Adrenal gland (tissue), 12 donors: ENCODE data around the gene EFEMP2. TPM values are rescaled to one million over a fixed set of nuclear protein-coding genes. Genes with fewer than 3 reads are reported as not detected.
A peak's percentile ranks its signal among the peaks of the same experiment; 100 is the strongest.

Experiments used
- DNase-seq, 7 donors: peaks; one replicate each; pipeline ENCODE4 v3.0.0-alpha.2; 2019 to 2020
- H3K27ac ChIP-seq, 5 donors: fragments of 200-600 bp; sonication (generic) in 4 of 5; 1 replicate in 3 of 5; 2 replicates in 2 of 5; pipeline versions ENCODE4 v1.5.1 to v1.8.0; 2016 to 2020; ENCODE audit warnings: mild to moderate bottlenecking in 1 of 5
- H3K27me3 ChIP-seq: fragments of 200-600 bp; 2 replicates; pipeline ENCODE4 v1.8.0; 2021
- H3K36me3 ChIP-seq, 2 donors: fragments of 200-600 bp; replicated peaks in 1 of 2; 1 replicate in 1 of 2; 2 replicates in 1 of 2; pipeline versions ENCODE4 v1.5.1 to v1.8.0; 2018 to 2022
- H3K4me1 ChIP-seq, 2 donors: fragments of 200-600 bp; replicated peaks in 1 of 2; 1 replicate in 1 of 2; 2 replicates in 1 of 2; pipeline versions ENCODE4 v1.5.1 to v1.8.0; 2018 to 2021
- H3K4me3 ChIP-seq, 4 donors: fragments of 200-600 bp; sonication (generic) in 3 of 4; one replicate each; pipeline ENCODE4 v1.5.1; 2016 to 2018
- H3K9me3 ChIP-seq, 3 donors: fragments of 200-600 bp; sonication (generic) in 1 of 3; replicated peaks in 1 of 3; 1 replicate in 2 of 3; 2 replicates in 1 of 3; pipeline versions ENCODE4 v1.5.1 to v1.8.0; 2016 to 2021
- POLR2A ChIP-seq, 2 donors: fragments of 450-650 bp; IDR thresholded peaks; one replicate each; pipeline ENCODE4 v1.6.1; 2017; ENCODE audit warnings: antibody characterized with exemption in 2 of 2, mild to moderate bottlenecking in 2 of 2, moderate library complexity in 1 of 2
- WGBS, 4 donors: extraction: QIAGEN DNeasy Blood & Tissue Kit in 2 of 4; methylation state at CpG; one replicate each; pipeline versions ENCODE4 v1.1.5 to v1.1.7; 2013 to 2017; 5-methylcytosine and 5-hydroxymethylcytosine counted together
- intact Hi-C, 2 donors: fragments of 100-400 bp; cut with DNase I; formaldehyde crosslinking; loops; one replicate each; pipeline versions ENCODE4 v1.14.1 to v1.15.0; 2022 to 2023
- polyA plus RNA-seq, 3 donors: library from polyadenylated mRNA; stranded (reverse); fragments of 200-250 nt in 2 of 3; fragments of 350-450 nt in 1 of 3; fragmentation: Illumina TruSeq in 1 of 3; extraction: RNeasy Lipid Tissue Mini Kit (QIAGEN cat#74804) in 1 of 3; gene quantifications; one replicate each; pipeline ENCODE4 v1.2.3, GENCODE V29; 2013 to 2014
- total RNA-seq, 9 donors: library from RNA; depleted of rRNA in 4 of 9; stranded (reverse); fragments of >200 nt in 4 of 9; fragments of 120-200 nt in 1 of 9; fragmentation: NEBNext Ultra II Directional in 1 of 9; extraction: Animal tissue kit (Norgen Biotek cat#: 25700) in 1 of 9; gene quantifications; one replicate each; pipeline versions ENCODE4 v1.1.0 to v1.2.4, GENCODE V29; 2013 to 2023
- TF ChIP-seq, protein P1 (sequence below), 6 experiments: fragments of 450-650 bp in 4 of 6; fragments of 200-600 bp in 2 of 6; sonication (generic) in 1 of 6; IDR thresholded peaks; 1 replicate in 5 of 6; 2 replicates in 1 of 6; pipeline versions ENCODE4 v1.5.1 to v1.8.0; 2016 to 2021; ENCODE audit warnings: antibody characterized with exemption in 6 of 6, mild to moderate bottlenecking in 2 of 6, moderate library complexity in 1 of 6
- donor health status: healthy with polysubstance abuse.
- donor health status: Bipolar disorder and iron deficiency.
- donor health status: DM: yes; HTN: yes; CAD: no.
- donor health status: DM: no; HTN: no; CAD: no.
- donor health status: DM: no; HTN: no; CAD: no.
- donor health status: DM: yes; HTN: yes; CAD: no.

EFEMP2 gene
- total and polyA plus RNA-seq, 12 donors, result 20.3 to 156 (median 63.6) TPM

DNA sequence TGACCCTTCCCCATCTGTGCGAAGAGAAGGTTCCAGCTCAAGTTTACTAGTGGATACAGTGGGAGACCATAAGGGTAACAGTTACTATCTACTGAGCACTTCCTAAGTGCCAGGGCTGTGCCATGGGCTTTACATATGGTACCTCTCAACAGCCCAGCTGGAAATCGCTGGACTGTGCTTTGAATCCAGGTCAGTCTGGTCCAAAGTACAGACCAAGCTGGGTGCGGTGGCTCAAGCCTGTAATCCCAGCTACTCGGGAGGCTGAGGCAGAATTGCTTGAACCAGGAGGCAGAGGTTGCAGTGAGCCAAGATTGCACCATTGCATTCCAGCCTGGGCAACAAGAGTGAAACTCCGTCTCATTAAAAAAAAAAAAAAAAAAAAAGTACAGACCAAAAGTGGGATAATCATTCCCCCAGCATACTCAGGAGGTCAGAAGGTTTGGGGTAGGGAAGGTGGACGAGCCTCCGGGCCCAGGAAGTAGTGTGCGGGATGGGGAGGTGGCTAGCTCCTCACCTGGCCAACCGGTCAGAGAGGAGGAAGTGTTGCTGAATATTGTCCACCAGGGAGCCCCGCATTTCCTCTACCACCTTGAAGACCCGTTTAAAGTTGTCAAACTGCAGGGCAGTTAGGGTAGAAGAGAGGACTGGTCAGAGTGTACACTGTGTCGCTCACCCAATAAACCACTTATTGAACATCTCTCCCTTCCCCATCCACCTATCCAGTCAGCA lies 13.4 kb upstream of the EFEMP2 start:
- Histone ChIP-seq H3K4me1 (peaks cover 24 to 26% of the 10 kb centered on the region in 2 donors), H3K27me3 (no peaks in the 10 kb centered on the region), H3K9me3 (no peaks in the 10 kb centered on the region), H3K27ac (no peak overlapping the region), H3K4me3 (no peak overlapping the region), H3K36me3 (peaks cover 0 to 43% of the 10 kb centered on the region in 2 donors)
- intact Hi-C loops, result loop anchor here (2.0 to 5.0 kb wide), 2 partner anchors 76 to 103 kb away; partner anchors contain the start of gene SART1 (in 1 of the 2)
- DNase-seq, result no peak
- 88 to 91% (median 89%) methylated on average over 11 to 12 of the region's 12 CpGs for WGBS, 4 donors
- TF ChIP-seq POLR2A (IDR thresholded peaks at IDR 0.05), result no peak
- TF ChIP-seq, protein P1, sequence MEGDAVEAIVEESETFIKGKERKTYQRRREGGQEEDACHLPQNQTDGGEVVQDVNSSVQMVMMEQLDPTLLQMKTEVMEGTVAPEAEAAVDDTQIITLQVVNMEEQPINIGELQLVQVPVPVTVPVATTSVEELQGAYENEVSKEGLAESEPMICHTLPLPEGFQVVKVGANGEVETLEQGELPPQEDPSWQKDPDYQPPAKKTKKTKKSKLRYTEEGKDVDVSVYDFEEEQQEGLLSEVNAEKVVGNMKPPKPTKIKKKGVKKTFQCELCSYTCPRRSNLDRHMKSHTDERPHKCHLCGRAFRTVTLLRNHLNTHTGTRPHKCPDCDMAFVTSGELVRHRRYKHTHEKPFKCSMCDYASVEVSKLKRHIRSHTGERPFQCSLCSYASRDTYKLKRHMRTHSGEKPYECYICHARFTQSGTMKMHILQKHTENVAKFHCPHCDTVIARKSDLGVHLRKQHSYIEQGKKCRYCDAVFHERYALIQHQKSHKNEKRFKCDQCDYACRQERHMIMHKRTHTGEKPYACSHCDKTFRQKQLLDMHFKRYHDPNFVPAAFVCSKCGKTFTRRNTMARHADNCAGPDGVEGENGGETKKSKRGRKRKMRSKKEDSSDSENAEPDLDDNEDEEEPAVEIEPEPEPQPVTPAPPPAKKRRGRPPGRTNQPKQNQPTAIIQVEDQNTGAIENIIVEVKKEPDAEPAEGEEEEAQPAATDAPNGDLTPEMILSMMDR (IDR thresholded peaks at IDR 0.05), result no peak

DNA sequence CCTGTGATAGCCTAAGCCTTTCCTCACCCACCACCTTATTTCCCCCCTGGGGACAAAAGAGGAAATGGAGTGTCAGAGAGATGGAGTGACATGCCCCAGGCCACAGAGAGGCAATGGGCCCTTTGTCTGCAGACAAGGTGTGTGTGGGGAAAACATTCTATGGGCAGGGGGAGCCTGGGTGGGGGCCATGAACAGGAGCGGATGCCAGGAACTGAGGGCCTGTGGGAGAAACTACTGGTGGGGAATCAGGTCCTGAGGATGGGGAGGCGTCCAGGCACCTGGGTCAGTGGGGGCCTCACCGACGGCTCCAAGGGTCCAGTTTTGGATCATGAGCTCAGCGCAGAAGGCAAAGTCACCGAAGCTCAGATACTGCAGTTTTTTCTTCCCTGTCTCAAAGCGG lies 12.6 kb upstream of the EFEMP2 start:
- TF ChIP-seq POLR2A (IDR thresholded peaks at IDR 0.05), result no peak
- TF ChIP-seq, protein P1 (IDR thresholded peaks at IDR 0.05), result no peak
- 86 to 96% (median 90%) methylated on average over 7 of the region's 7 CpGs for WGBS, 4 donors
- no peak overlapping the region for H3K27ac ChIP-seq

DNA sequence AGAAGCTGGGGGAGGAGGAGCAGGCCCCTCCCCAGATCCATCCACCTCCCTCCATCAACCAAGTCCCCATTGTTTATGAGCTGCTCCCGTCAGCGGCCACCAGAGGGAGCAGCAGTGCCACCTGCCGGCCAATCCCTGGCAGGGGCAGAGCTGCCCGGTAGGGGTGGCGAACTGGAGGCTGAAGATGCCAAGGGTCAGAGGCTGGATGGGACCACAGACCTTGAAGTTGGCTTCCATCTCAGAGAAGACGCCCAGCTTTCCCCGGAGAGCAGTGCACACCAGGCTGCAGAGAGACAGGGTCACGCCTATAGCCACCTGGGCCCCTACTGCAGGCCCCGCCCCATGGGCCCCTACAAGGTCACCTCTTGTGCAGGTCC lies 12.1 kb upstream of the EFEMP2 start:
- TF ChIP-seq, protein P1 (IDR thresholded peaks at IDR 0.05), result peak; percentile 97 to 100 (median 98)
- no peak for TF ChIP-seq POLR2A (IDR thresholded peaks at IDR 0.05)
- intact Hi-C loops, result loop anchor here (2.0 to 5.0 kb wide), 3 partner anchors 78 to 104 kb away; partner anchors contain the start of gene SART1 (in 2 of the 2)
- DNase-seq, result peak; percentile 73 to 84 (median 79)
- Histone ChIP-seq H3K27ac (no peak overlapping the region), H3K4me3 (no peak overlapping the region), H3K9me3 (no peaks in the 10 kb centered on the region), H3K4me1 (peaks cover 15 to 21% of the 10 kb centered on the region in 2 donors), H3K36me3 (peaks cover 0 to 43% of the 10 kb centered on the region in 2 donors), H3K27me3 (no peaks in the 10 kb centered on the region)
- 15 to 20% (median 16%) methylated on average over 8 to 9 of the region's 9 CpGs; no CpG with 5 or more reads in 1 of the 4 donors for WGBS, 4 donors

More for the DNA sequence above, 12.6 kb upstream of the EFEMP2 start:
- peaks cover 0 to 43% of the 10 kb centered on the region in 2 donors for H3K36me3 ChIP-seq
- intact Hi-C loops, result loop anchor here (2.0 to 5.0 kb wide), 2 partner anchors 77 to 104 kb away; partner anchors contain the start of gene SART1 (in 1 of the 2)
- H3K27me3 ChIP-seq, result no peaks in the 10 kb centered on the region
- DNase-seq, result peak in 1 of 7 donors; percentile 22
- peaks cover 20 to 26% of the 10 kb centered on the region in 2 donors for H3K4me1 ChIP-seq
- no peaks in the 10 kb centered on the region for H3K9me3 ChIP-seq
- no peak overlapping the region for H3K4me3 ChIP-seq
